A673 (cell line): ENCODE data around the gene ZNF433. TPM values are rescaled to one million over a fixed set of nuclear protein-coding genes. Genes with fewer than 3 reads are reported as not detected.

Experiments used
- BruUV-seq: library from RNA; stranded (reverse); fragments of 400-500 nt; replicated peaks from 2 replicates; lab custom pipeline; 2021; lab: Mats Ljungman, UMichigan
- CTCF ChIA-PET: fragments of 300-600 bp; sonication (Branson Sonifier 250); formaldehyde crosslinking; loops from one replicate; lab custom pipeline; 2022; ENCODE audit warnings: antibody characterized with exemption; lab: Charles Lee
- POLR2A ChIA-PET: fragments of 300-600 bp; sonication (Branson Sonifier 250); formaldehyde crosslinking; loops from one replicate; lab custom pipeline; 2022; ENCODE audit warnings: antibody characterized with exemption; ENCODE audit not compliant: low non-redundant PET; lab: Charles Lee
- DNase-seq: peaks from one replicate; pipeline ENCODE4 v3.0.0-alpha.2; 2015; ENCODE audit warnings: low spot score
- H3K27ac ChIP-seq: fragments of 200-600 bp; sonication (generic); 2 replicates; pipeline ENCODE4 v1.5.1; 2016; ENCODE audit warnings: mixed run types, low read depth, mild to moderate bottlenecking, mixed read lengths, antibody characterized with exemption, low read length; ENCODE audit not compliant: poor library complexity, severe bottlenecking
- H3K27me3 ChIP-seq: fragments of 200-600 bp; sonication (generic); replicated peaks from 2 replicates; pipeline ENCODE4 v1.6.1; 2017; ENCODE audit warnings: mixed run types, low read depth, mild to moderate bottlenecking, mixed read lengths, antibody characterized with exemption, low read length; ENCODE audit not compliant: insufficient read depth, poor library complexity
- H3K36me3 ChIP-seq: fragments of 200-600 bp; sonication (generic); 2 replicates; pipeline ENCODE4 v1.6.1; 2016; ENCODE audit warnings: mixed run types, mild to moderate bottlenecking, mixed read lengths, antibody characterized with exemption, low read length; ENCODE audit not compliant: insufficient read depth, poor library complexity, severe bottlenecking
- H3K4me1 ChIP-seq: fragments of 200-600 bp; sonication (generic); 2 replicates; pipeline ENCODE4 v1.6.1; 2017; ENCODE audit warnings: mixed run types, mild to moderate bottlenecking, mixed read lengths, antibody characterized with exemption, low read length; ENCODE audit not compliant: insufficient read depth, poor library complexity, severe bottlenecking
- H3K4me3 ChIP-seq: fragments of 200-600 bp; sonication (generic); 2 replicates; pipeline ENCODE4 v1.5.1; 2016; ENCODE audit warnings: low read depth, mixed run types, mild to moderate bottlenecking, mixed read lengths, low read length; ENCODE audit not compliant: poor library complexity, severe bottlenecking
- H3K9me3 ChIP-seq: fragments of 200-600 bp; sonication (generic); 2 replicates; pipeline ENCODE4 v1.6.1; 2016; ENCODE audit warnings: mixed run types, low read depth, mild to moderate bottlenecking, mixed read lengths, antibody characterized with exemption, low read length; ENCODE audit not compliant: poor library complexity, severe bottlenecking
- CTCF ChIP-seq: fragments of 300-800, 200-600 bp; sonication (generic); conservative IDR thresholded peaks from 2 replicates; pipeline ENCODE4 v1.5.1; 2017; ENCODE audit warnings: low read depth, mild to moderate bottlenecking, antibody characterized with exemption, low read length, moderate library complexity, mixed read lengths
- EZH2 ChIP-seq: fragments of 200-600 bp; sonication (generic); IDR thresholded peaks from 2 replicates; pipeline ENCODE4 v1.6.1; 2017; ENCODE audit warnings: borderline replicate concordance, low read depth, mild to moderate bottlenecking, mixed read lengths, antibody characterized with exemption, low read length; ENCODE audit not compliant: poor library complexity, severe bottlenecking
- intact Hi-C: fragments of 100-400 bp; cut with micrococcal nuclease; formaldehyde crosslinking; loops from one replicate; pipeline ENCODE4 v1.10.0; 2022; ENCODE audit not compliant: unreplicated experiment
- total RNA-seq: library from RNA; stranded (reverse); gene quantifications from 2 replicates; pipeline ENCODE4 v1.2.3, GENCODE V29; 2021

Gene ZNF433
- total RNA-seq, 1 experiment from 2014 or later: 2.2 TPM

- CTCF ChIA-PET: interaction anchor here (1.0 to 2.6 kb wide), 5 partner anchors 25 to 151 kb away, joined by 3 to 16 read pairs (median 4); partner anchors contain the start of gene ZNF20
- BruUV-seq: no TSS peak
- H3K4me1 ChIP-seq: no peaks in the 10 kb centered on the region
- DNase-seq: no peak
- intact Hi-C loops: loop anchor here (2.0 to 5.0 kb wide), 3 partner anchors 64 to 192 kb away; partner anchors contain the start of genes ZNF491 and ZNF700
- no peaks in the 10 kb centered on the region for H3K9me3 ChIP-seq
- H3K27ac ChIP-seq: no peak overlapping the region
- H3K36me3 ChIP-seq: no peaks in the 10 kb centered on the region
- H3K4me3 ChIP-seq: peak overlapping the region; percentile 65
- no peaks in the 10 kb centered on the region for H3K27me3 ChIP-seq
- POLR2A ChIA-PET: no interaction called here
- TF ChIP-seq CTCF (no peak), EZH2 (no peak)
Observed at GRCh38 chr19:11989112-11989456, 46.4 kb downstream of the ZNF433 start.

GRCh38 chr19:11987405-11988281, 47.8 kb downstream of the ZNF433 start:
- Histone ChIP-seq H3K4me1 (no peaks in the 10 kb centered on the region), H3K27me3 (no peaks in the 10 kb centered on the region), H3K36me3 (no peaks in the 10 kb centered on the region), H3K27ac (peak overlapping the region; percentile 77), H3K9me3 (peaks cover 2% of the 10 kb centered on the region), H3K4me3 (peak overlapping the region; percentile 65)
- TSS peak; percentile 96 for BruUV-seq
- no peak for TF ChIP-seq EZH2
- no peak for TF ChIP-seq CTCF
- POLR2A ChIA-PET: interaction anchor here (0.6 kb wide), 1 partner anchor 144 kb away, joined by 3 read pairs; no protein-coding TSS in a partner anchor
- intact Hi-C loops: loop anchor here (2.0 to 5.0 kb wide), 3 partner anchors 63 to 190 kb away; partner anchors contain the start of genes ZNF491 and ZNF700
- CTCF ChIA-PET: interaction anchor here (0.6 to 2.6 kb wide), 7 partner anchors 23 to 190 kb away, joined by 3 to 16 read pairs (median 4); partner anchors contain the start of gene ZNF763
- DNase-seq: peak; percentile 98

GRCh38 chr19:11986754-11987153, 48.7 kb downstream of the ZNF433 start:
- TF ChIP-seq EZH2 (no peak), CTCF (no peak)
- ChIA-PET CTCF (interaction anchor here (0.7 to 2.6 kb wide), 2 partner anchors 22 to 23 kb away, joined by 4 to 9 read pairs; partner anchors contain the start of gene ZNF763), POLR2A (no interaction called here)
- intact Hi-C loops: loop anchor here (5.0 kb wide), 1 partner anchor 189 kb away; the partner anchor contains the start of gene ZNF491
- Histone ChIP-seq H3K4me3 (no peak overlapping the region), H3K9me3 (peaks cover 11% of the 10 kb centered on the region), H3K36me3 (no peaks in the 10 kb centered on the region), H3K4me1 (no peaks in the 10 kb centered on the region), H3K27ac (no peak overlapping the region), H3K27me3 (no peaks in the 10 kb centered on the region)
- BruUV-seq: no TSS peak
- no peak for DNase-seq
